K562 (cell line): ENCODE data around the gene MOB3B. TPM values are rescaled to one million over a fixed set of nuclear protein-coding genes. Genes with fewer than 3 reads are reported as not detected.

ENCODE experiments used
- ATAC-seq: fragments of 200-7000 bp; cut with Tn5 transposase; 3 replicates; pipeline ENCODE4 v1.9.1; 2020; ENCODE audit warnings: moderate library complexity
- BruUV-seq: library from RNA; stranded (reverse); fragments of 400-500 nt; replicated peaks from 2 replicates; lab custom pipeline; 2021; lab: Mats Ljungman, UMichigan
- CTCF ChIA-PET: fragments of 300-600 bp; formaldehyde crosslinking; extraction: SDS; loops from one replicate; lab custom pipeline; 2021; ENCODE audit warnings: low intra/inter-chr PET ratio; lab: Yijun Ruan, JAX
- POLR2A ChIA-PET: fragments of 300-600, 350-650 bp; sonication (Branson Sonifier 250); formaldehyde crosslinking; extraction: SDS; loops from one replicate; lab custom pipeline; 2021; ENCODE audit warnings: antibody characterized with exemption, inconsistent platforms; lab: Yijun Ruan, JAX
- DNase-seq, 4 experiments: peaks; one replicate each; pipeline versions ENCODE4 v3.0.0 to v3.0.0-alpha.2; 2011 to 2018; ENCODE audit warnings: low spot score in 3 of 4, mixed read lengths in 3 of 4; ENCODE audit errors: extremely low read depth in 1 of 4
- FAIRE-seq: peaks from 2 replicates; lab custom pipeline; 2011; peaks lifted over from hg19 to GRCh38; lab: Jason Lieb, UNC
- H2AFZ ChIP-seq: 2 replicates; pipeline ENCODE4 v1.6.0; 2011; ENCODE audit warnings: low read depth, low read length, control low read depth, inconsistent platforms
- H3K27ac ChIP-seq: fragments of 200-600 bp; 3 replicates; pipeline ENCODE4 v1.8.0; 2011; ENCODE audit warnings: low read depth, mild to moderate bottlenecking, control low read depth, inconsistent platforms, low read length, moderate library complexity, mixed read lengths; ENCODE audit errors: extremely low read depth
- H3K27me3 ChIP-seq, 2 experiments: fragments of 300-600 bp in 1 of 2; 2 replicates in 1 of 2; 3 replicates in 1 of 2; pipeline versions ENCODE4 v1.6.0 to v1.8.0; 2011; ENCODE audit warnings: inconsistent platforms in 2 of 2, low read length in 2 of 2, mild to moderate bottlenecking in 1 of 2, mixed read lengths in 1 of 2, moderate library complexity in 1 of 2; ENCODE audit not compliant: control insufficient read depth in 2 of 2, insufficient read depth in 2 of 2
- H3K36me3 ChIP-seq: fragments of 300-600 bp; 3 replicates; pipeline ENCODE4 v1.8.0; 2011; ENCODE audit warnings: mild to moderate bottlenecking, low read length, inconsistent platforms; ENCODE audit not compliant: control insufficient read depth, insufficient read depth
- H3K4me1 ChIP-seq, 2 experiments: fragments of 200-600 bp in 1 of 2; replicated peaks in 1 of 2; 2 replicates in 1 of 2; 3 replicates in 1 of 2; pipeline versions ENCODE4 v1.5.1 to v1.8.0; 2011; ENCODE audit warnings: inconsistent platforms in 2 of 2, low read length in 2 of 2, mild to moderate bottlenecking in 1 of 2, mixed read lengths in 1 of 2, moderate library complexity in 1 of 2; ENCODE audit not compliant: control insufficient read depth in 2 of 2, insufficient read depth in 2 of 2
- H3K4me2 ChIP-seq: 2 replicates; pipeline ENCODE4 v1.6.1; 2011; ENCODE audit warnings: low read length, control low read depth, inconsistent platforms, mixed read lengths; ENCODE audit not compliant: insufficient read depth
- H3K4me3 ChIP-seq: fragments of 200-600 bp; sonication (generic), shearing (Covaris generic); 2 replicates; pipeline ENCODE4 v1.5.1; 2016; ENCODE audit warnings: control low read depth, inconsistent platforms
- H3K79me2 ChIP-seq: fragments of 200-600 bp; 3 replicates; pipeline ENCODE4 v1.8.0; 2011; ENCODE audit warnings: low read length, inconsistent platforms; ENCODE audit not compliant: control insufficient read depth, insufficient read depth
- H3K9ac ChIP-seq, 2 experiments: 2 replicates each; pipeline versions ENCODE4 v1.6.0 to v1.6.1; 2011; ENCODE audit warnings: low read depth in 2 of 2, low read length in 2 of 2, control low read depth in 1 of 2, inconsistent platforms in 1 of 2, mild to moderate bottlenecking in 1 of 2, mixed read lengths in 1 of 2; ENCODE audit not compliant: insufficient read depth in 1 of 2
- H3K9me1 ChIP-seq: one replicate; pipeline ENCODE4 v1.6.0; 2011; ENCODE audit warnings: inconsistent platforms, mild to moderate bottlenecking, low read length, moderate library complexity; ENCODE audit not compliant: control insufficient read depth, insufficient read depth
- H3K9me3 ChIP-seq: replicated peaks from 2 replicates; pipeline ENCODE4 v1.5.1; 2011; ENCODE audit warnings: low read depth, low read length, inconsistent platforms; ENCODE audit not compliant: control insufficient read depth, insufficient read depth
- H4K20me1 ChIP-seq: replicated peaks from 2 replicates; pipeline ENCODE4 v1.6.1; 2011; ENCODE audit warnings: low read length, inconsistent platforms, mixed read lengths; ENCODE audit not compliant: control insufficient read depth, insufficient read depth
- YBX1 ChIP-seq: fragments of 450-650 bp; IDR thresholded peaks from 2 replicates; pipeline ENCODE4 v1.7.1; 2016; ENCODE audit warnings: mild to moderate bottlenecking
- ZNF184 ChIP-seq: sonication (generic); formaldehyde crosslinking; IDR thresholded peaks from 2 replicates; pipeline ENCODE4 v1.5.0; 2020; ENCODE audit warnings: missing genetic modification reagents
- ZNF586 ChIP-seq: fragments of 450-650 bp; formaldehyde crosslinking; conservative IDR thresholded peaks from 2 replicates; pipeline ENCODE4 v1.4.0; 2020; ENCODE audit warnings: mild to moderate bottlenecking, moderate library complexity
- WGBS: fragments of 100-300 bp; shearing (Covaris generic); methylation state at CpG from one replicate; pipeline ENCODE4 v1.1.6; 2016; ENCODE audit warnings: low coverage, mixed read lengths; ENCODE audit not compliant: insufficient coverage; ENCODE audit errors: missing lambda C conversion rate; 5-methylcytosine and 5-hydroxymethylcytosine counted together
- in situ Hi-C: fragments of 300-500 bp; cut with MboI; formaldehyde crosslinking; loops from 4 replicates; pipeline ENCODE4 v1.15.0; 2018; ENCODE audit warnings: inconsistent platforms, mixed read lengths
- intact Hi-C: fragments of 100-400 bp; cut with micrococcal nuclease; formaldehyde crosslinking; loops from 2 replicates; pipeline ENCODE4 v1.14.2; 2022
- polyA plus RNA-seq, 8 experiments: library from polyadenylated mRNA; depleted of rRNA in 4 of 8; stranded (reverse) in 5 of 8; unstranded in 3 of 8; fragments of >200 nt; fragmentation: Nextera tagmentation in 2 of 8; fragmentation: Illumina TruSeq in 1 of 8; extraction: Ambion mirVana in 2 of 8; extraction: Trizol in 1 of 8; gene quantifications; 2 replicates each; pipeline versions ENCODE4 v1.2.1 to v1.2.3, GENCODE V29; 2011 to 2014; ENCODE audit warnings: inconsistent platforms in 1 of 8, missing spikeins in 1 of 8
- total RNA-seq, 7 experiments: library from RNA; depleted of rRNA in 6 of 7; stranded (reverse); fragments of >200 nt in 6 of 7; fragmentation: Illumina TruSeq in 2 of 7; extraction: Trizol in 2 of 7; gene quantifications; 2 replicates each; pipeline versions ENCODE4 v1.2.1 to v1.2.3, GENCODE V29; 2011 to 2021; ENCODE audit warnings: low replicate concordance in 1 of 7
- TF ChIP-seq, protein P1 (sequence below), 2 experiments: IDR thresholded peaks; 2 replicates each; pipeline ENCODE4 v1.6.1; 2011; ENCODE audit warnings: borderline replicate concordance in 1 of 2, control low read depth in 1 of 2, low read depth in 1 of 2, low read length in 1 of 2, mild to moderate bottlenecking in 1 of 2, mixed read lengths in 1 of 2, moderate library complexity in 1 of 2; ENCODE audit not compliant: insufficient read depth in 1 of 2, insufficient read length in 1 of 2, poor library complexity in 1 of 2, severe bottlenecking in 1 of 2; ENCODE audit errors: extremely low read depth in 1 of 2

Gene MOB3B
- total and polyA plus RNA-seq, 9 of the 15 experiments (the other 6 are each of a cell fraction or from before 2014, with no cell fraction given): 3.6 to 12.8 (median 7.2) TPM

DNA sequence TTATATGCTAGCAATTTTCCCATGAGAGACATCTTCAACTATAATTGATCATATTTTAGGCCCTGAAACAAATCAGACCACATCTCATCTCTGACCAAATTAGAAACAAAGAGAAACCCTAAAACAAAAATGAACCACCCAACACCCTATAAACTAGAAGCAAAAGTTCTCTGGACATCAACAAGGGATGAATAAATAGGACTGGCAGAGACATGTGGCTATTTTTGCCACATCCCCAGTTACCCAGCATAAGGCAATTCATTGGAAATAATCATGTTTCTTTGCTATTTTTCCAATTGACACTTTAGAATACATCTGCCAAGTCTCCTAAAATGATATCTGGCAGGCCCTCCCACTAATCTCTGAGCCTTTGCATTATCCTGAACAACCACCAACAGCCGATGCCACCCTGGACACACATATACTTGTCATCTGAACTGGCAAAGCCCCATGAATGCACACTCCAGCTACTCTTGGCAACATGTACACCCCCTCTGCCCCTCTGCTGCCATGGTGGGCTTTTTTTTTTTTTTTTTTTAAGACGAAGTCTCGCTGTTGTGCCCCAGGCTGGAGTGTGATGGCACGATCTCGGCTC is 179.1 kb downstream of the MOB3B start (continued):
- TF ChIP-seq, protein P1, sequence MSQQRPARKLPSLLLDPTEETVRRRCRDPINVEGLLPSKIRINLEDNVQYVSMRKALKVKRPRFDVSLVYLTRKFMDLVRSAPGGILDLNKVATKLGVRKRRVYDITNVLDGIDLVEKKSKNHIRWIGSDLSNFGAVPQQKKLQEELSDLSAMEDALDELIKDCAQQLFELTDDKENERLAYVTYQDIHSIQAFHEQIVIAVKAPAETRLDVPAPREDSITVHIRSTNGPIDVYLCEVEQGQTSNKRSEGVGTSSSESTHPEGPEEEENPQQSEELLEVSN (IDR thresholded peaks at IDR 0.05; ENCODE audit: borderline replicate concordance in 1 of 2, extremely low read depth in 1 of 2, insufficient read depth in 1 of 2, insufficient read length in 1 of 2, low read depth in 1 of 2, low read length in 1 of 2, poor library complexity in 1 of 2, severe bottlenecking in 1 of 2): no peak

DNA sequence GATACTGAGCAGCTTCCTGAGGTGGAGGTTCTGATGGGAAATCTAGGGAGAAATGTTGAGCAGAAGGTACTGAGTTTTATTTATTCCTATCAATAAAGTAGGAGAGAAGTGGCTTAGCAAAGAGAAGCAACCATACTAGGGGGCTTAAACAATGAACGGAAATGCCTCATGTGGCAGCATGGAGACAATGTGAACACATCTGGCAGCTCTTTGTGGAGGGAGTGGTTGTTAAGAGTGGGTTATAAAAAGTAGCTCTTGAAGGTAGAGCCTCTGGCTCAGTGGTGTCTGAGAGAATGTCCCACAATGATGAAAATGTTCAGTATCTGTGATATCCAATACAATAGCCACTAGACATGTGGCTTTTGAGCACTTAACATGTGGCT is 179.9 kb downstream of the MOB3B start:
- H3K4me3 ChIP-seq: no peak overlapping the region
- WGBS: 67% methylated on average over 1 of the region's 1 CpG
- H4K20me1 ChIP-seq: no peaks in the 10 kb centered on the region
- ATAC-seq: no peak
- no peaks in the 10 kb centered on the region for H3K27me3 ChIP-seq
- BruUV-seq: no TSS peak
- no peak for DNase-seq
- ChIA-PET POLR2A (no interaction called here), CTCF (interaction anchor here (0.6 kb wide), 1 partner anchor 110 kb away, joined by 4 read pairs; no protein-coding TSS in a partner anchor)
- no peaks in the 10 kb centered on the region for H3K9me1 ChIP-seq
- no peak overlapping the region for H3K27ac ChIP-seq
- TF ChIP-seq ZNF586 (CRISPR knock-in tag) (no peak), YBX1 (no peak), ZNF184 (CRISPR knock-in tag) (no peak)
- H3K36me3 ChIP-seq: peaks cover 3% of the 10 kb centered on the region; the same call in 1 of the 3 replicates
- no peak overlapping the region for H2AFZ ChIP-seq
- no peak for FAIRE-seq
- no peaks in the 10 kb centered on the region; a peak in 1 of 5 replicates for H3K4me1 ChIP-seq
- H3K4me2 ChIP-seq: no peak overlapping the region
- in situ Hi-C loops: no loop called here
- H3K9me3 ChIP-seq: no peaks in the 10 kb centered on the region
- intact Hi-C loops: no loop called here
- peaks cover 3% of the 10 kb centered on the region for H3K79me2 ChIP-seq
- no peak overlapping the region for H3K9ac ChIP-seq
